Measurements from ENCODE around the gene METTL16. TPM values are rescaled to one million over a fixed set of nuclear protein-coding genes. Genes with fewer than 3 reads are reported as not detected.

METTL16 gene
- polyA plus RNA-seq, 1 experiment, result 16.9 TPM

DNA sequence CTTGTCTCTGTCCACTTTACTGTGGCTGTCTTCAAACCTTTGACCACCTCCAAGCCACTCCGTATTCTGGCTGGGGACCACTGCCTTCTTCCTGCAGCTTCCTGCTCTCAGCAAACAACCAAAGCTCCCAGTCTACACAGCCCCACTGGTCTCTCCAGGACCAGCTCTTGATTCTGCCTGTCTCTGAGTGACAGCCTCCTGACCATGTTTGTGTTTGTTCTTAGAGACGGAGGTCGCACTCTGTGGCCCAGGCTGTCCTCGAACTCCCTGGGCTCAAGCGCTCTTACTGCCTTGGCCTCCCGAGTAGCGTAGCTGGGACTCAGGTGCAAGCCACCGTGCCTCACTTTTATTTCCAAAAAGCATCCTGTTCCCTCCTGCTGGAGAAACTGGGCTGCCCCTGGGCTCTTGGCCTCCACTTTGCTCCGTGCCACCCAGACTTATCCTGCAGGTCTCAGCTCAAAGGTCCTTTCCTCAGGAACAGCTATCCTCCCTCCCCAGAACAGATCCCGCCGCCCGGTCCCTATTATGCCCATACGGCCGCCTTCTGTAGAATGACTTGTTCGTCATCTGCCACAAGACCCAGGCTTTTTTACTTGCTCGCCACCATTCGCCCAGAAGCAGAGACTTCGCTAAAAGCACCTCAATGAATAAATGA is 120.0 kb downstream of the METTL16 start:
- POLR2A ChIA-PET, result interaction anchor here (0.6 to 3.1 kb wide), 6 partner anchors 8 to 44 kb away, joined by 3 to 31 read pairs (median 13); partner anchors contain the start of gene MNT
- no peaks in the 10 kb centered on the region; the same call in 1 of the 2 replicates for H3K9me3 ChIP-seq (ENCODE audit: control insufficient read depth, insufficient read depth, low read length)
- no peaks in the 10 kb centered on the region for H3K27me3 ChIP-seq (ENCODE audit: control insufficient read depth, insufficient read depth, low read length)
- DNase-seq (ENCODE audit: low read depth, low spot score), result no peak
- CTCF ChIA-PET, result interaction anchor here (1.1 to 3.7 kb wide), 3 partner anchors 10 to 36 kb away, joined by 3 to 33 read pairs (median 31); no protein-coding TSS in a partner anchor
- peak overlapping the region; percentile 61 for H3K4me3 ChIP-seq (ENCODE audit: low read depth, low read length)
- TF ChIP-seq, protein P1, sequence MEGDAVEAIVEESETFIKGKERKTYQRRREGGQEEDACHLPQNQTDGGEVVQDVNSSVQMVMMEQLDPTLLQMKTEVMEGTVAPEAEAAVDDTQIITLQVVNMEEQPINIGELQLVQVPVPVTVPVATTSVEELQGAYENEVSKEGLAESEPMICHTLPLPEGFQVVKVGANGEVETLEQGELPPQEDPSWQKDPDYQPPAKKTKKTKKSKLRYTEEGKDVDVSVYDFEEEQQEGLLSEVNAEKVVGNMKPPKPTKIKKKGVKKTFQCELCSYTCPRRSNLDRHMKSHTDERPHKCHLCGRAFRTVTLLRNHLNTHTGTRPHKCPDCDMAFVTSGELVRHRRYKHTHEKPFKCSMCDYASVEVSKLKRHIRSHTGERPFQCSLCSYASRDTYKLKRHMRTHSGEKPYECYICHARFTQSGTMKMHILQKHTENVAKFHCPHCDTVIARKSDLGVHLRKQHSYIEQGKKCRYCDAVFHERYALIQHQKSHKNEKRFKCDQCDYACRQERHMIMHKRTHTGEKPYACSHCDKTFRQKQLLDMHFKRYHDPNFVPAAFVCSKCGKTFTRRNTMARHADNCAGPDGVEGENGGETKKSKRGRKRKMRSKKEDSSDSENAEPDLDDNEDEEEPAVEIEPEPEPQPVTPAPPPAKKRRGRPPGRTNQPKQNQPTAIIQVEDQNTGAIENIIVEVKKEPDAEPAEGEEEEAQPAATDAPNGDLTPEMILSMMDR (IDR thresholded peaks at IDR 0.05; ENCODE audit: low read depth, low read length), result no peak
- peak overlapping the region; percentile 78 for H3K27ac ChIP-seq (ENCODE audit: low read depth, low read length)

GRCh38 chr17:2390199-2390836 is 121.4 kb downstream of the METTL16 start:
- H3K9me3 ChIP-seq (ENCODE audit: control insufficient read depth, insufficient read depth, low read length), result no peaks in the 10 kb centered on the region; the same call in 1 of the 2 replicates
- no peak overlapping the region for H3K27ac ChIP-seq (ENCODE audit: low read depth, low read length)
- CTCF ChIA-PET, result interaction anchor here (1.1 to 3.0 kb wide), 2 partner anchors 8 to 26 kb away, joined by 7 to 33 read pairs; no protein-coding TSS in a partner anchor
- no peak for DNase-seq (ENCODE audit: low read depth, low spot score)
- TF ChIP-seq, protein P1 (IDR thresholded peaks at IDR 0.05; ENCODE audit: low read depth, low read length), result no peak
- no peak overlapping the region for H3K4me3 ChIP-seq (ENCODE audit: low read depth, low read length)
- H3K27me3 ChIP-seq (ENCODE audit: control insufficient read depth, insufficient read depth, low read length), result no peaks in the 10 kb centered on the region
- POLR2A ChIA-PET, result no interaction called here

DNA sequence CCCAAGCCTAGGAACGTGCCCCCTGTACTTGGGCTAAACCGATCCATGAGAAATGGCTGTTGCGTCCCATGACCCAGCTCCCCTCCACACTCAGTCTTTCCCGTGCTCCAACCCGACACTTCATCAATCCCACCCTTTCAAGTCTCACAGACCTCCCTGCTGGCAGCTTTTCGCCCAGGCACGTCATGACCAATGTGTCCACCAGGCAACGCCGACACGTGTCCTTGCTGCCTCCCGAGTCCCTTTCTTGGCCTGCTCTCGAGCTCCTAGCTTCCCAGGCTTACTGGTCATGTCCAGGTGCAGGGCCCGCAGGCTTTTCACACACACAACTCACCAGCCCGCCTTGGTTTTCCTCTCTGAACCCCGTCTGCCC is 123.0 kb downstream of the METTL16 start:
- Histone ChIP-seq H3K27ac (ENCODE audit: low read depth, low read length) (no peak overlapping the region), H3K9me3 (ENCODE audit: control insufficient read depth, insufficient read depth, low read length) (no peaks in the 10 kb centered on the region; the same call in 1 of the 2 replicates), H3K27me3 (ENCODE audit: control insufficient read depth, insufficient read depth, low read length) (no peaks in the 10 kb centered on the region), H3K4me3 (ENCODE audit: low read depth, low read length) (no peak overlapping the region)
- ChIA-PET POLR2A (interaction anchor here (0.6 kb wide), 1 partner anchor 18 kb away, joined by 3 read pairs; no protein-coding TSS in a partner anchor), CTCF (interaction anchor here (0.6 to 1.3 kb wide), 2 partner anchors 27 to 69 kb away, joined by 3 to 9 read pairs; no protein-coding TSS in a partner anchor)
- DNase-seq (ENCODE audit: low read depth, low spot score), result no peak
- TF ChIP-seq, protein P1 (IDR thresholded peaks at IDR 0.05; ENCODE audit: low read depth, low read length), result no peak

GRCh38 chr17:2388020-2388682 is 123.5 kb downstream of the METTL16 start:
- CTCF ChIA-PET, result interaction anchor here (0.6 to 1.3 kb wide), 2 partner anchors 28 to 70 kb away, joined by 3 to 9 read pairs; no protein-coding TSS in a partner anchor
- POLR2A ChIA-PET, result interaction anchor here (0.6 kb wide), 1 partner anchor 19 kb away, joined by 3 read pairs; no protein-coding TSS in a partner anchor

More at GRCh38 chr17:2388020-2388682, 123.5 kb downstream of the METTL16 start:
- DNase-seq (ENCODE audit: low read depth, low spot score), result no peak
- TF ChIP-seq, protein P1 (IDR thresholded peaks at IDR 0.05; ENCODE audit: low read depth, low read length), result no peak
- Histone ChIP-seq H3K27me3 (ENCODE audit: control insufficient read depth, insufficient read depth, low read length) (no peaks in the 10 kb centered on the region), H3K9me3 (ENCODE audit: control insufficient read depth, insufficient read depth, low read length) (no peaks in the 10 kb centered on the region; the same call in 1 of the 2 replicates), H3K27ac (ENCODE audit: low read depth, low read length) (no peak overlapping the region), H3K4me3 (ENCODE audit: low read depth, low read length) (no peak overlapping the region)
